Heart left ventricle (tissue), 16 donors: ENCODE measurements around the gene TEX2. TPM values are rescaled to one million over a fixed set of nuclear protein-coding genes. Genes with fewer than 3 reads are reported as not detected.
"Not testable (repeated sequence)": the region's sequence is repeated elsewhere in the genome, so short reads cannot be mapped to it uniquely, and the experiment has no call there.

ENCODE experiments used
- ATAC-seq, 4 donors: fragments of 200-7000 bp; cut with Tn5 transposase; one replicate each; pipeline ENCODE4 v1.9.1; 2020 to 2022; ENCODE audit warnings: moderate library complexity in 4 of 4, mild to moderate bottlenecking in 3 of 4, moderate number of reproducible peaks in 1 of 4
- DNase-seq, 5 donors: peaks; one replicate each; pipeline ENCODE4 v3.0.0-alpha.2; 2020
- H3K27ac ChIP-seq, 12 donors: fragments of 200-600 bp; sonication (generic) in 4 of 12; one replicate each; pipeline versions ENCODE4 v1.5.0 to v1.8.0; 2016 to 2022; ENCODE audit warnings: mild to moderate bottlenecking in 2 of 12
- H3K27me3 ChIP-seq, 9 donors: fragments of 200-600 bp; sonication (generic) in 2 of 9; one replicate each; pipeline versions ENCODE4 v1.5.1 to v1.8.0; 2016 to 2022; ENCODE audit warnings: mild to moderate bottlenecking in 3 of 9
- H3K36me3 ChIP-seq, 9 donors: fragments of 200-600 bp; sonication (generic) in 2 of 9; one replicate each; pipeline versions ENCODE4 v1.5.0 to v1.8.0; 2018 to 2022; ENCODE audit warnings: mild to moderate bottlenecking in 2 of 9
- H3K4me1 ChIP-seq, 12 donors: fragments of 200-600 bp; sonication (generic) in 4 of 12; one replicate each; pipeline versions ENCODE4 v1.5.0 to v1.8.0; 2016 to 2022; ENCODE audit warnings: mild to moderate bottlenecking in 3 of 12
- H3K4me3 ChIP-seq, 12 donors: fragments of 200-600 bp; sonication (generic) in 4 of 12; one replicate each; pipeline versions ENCODE4 v1.5.0 to v1.8.0; 2017 to 2022; ENCODE audit warnings: mild to moderate bottlenecking in 9 of 12, moderate library complexity in 4 of 12
- H3K9me3 ChIP-seq, 12 donors: fragments of 200-600 bp; sonication (generic) in 4 of 12; one replicate each; pipeline versions ENCODE4 v1.5.0 to v1.8.0; 2016 to 2022; ENCODE audit warnings: mild to moderate bottlenecking in 1 of 12
- POLR2A ChIP-seq, 2 donors: fragments of 450-650 bp; IDR thresholded peaks; one replicate each; pipeline ENCODE4 v1.6.1; 2017; ENCODE audit warnings: antibody characterized with exemption in 2 of 2, mild to moderate bottlenecking in 2 of 2, moderate library complexity in 2 of 2
- WGBS, 4 donors: extraction: QIAGEN DNeasy Blood & Tissue Kit in 2 of 4; methylation state at CpG; one replicate each; pipeline versions ENCODE4 v1.1.5 to v1.1.7; 2013 to 2018; 5-methylcytosine and 5-hydroxymethylcytosine counted together
- intact Hi-C, 10 donors: fragments of 100-400 bp; cut with DNase I; formaldehyde crosslinking; loops; one replicate each; pipeline versions ENCODE4 v1.11.1 to v1.14.2; 2022
- polyA plus RNA-seq, 2 donors: library from polyadenylated mRNA; stranded (reverse); fragments of 200-250 nt; gene quantifications; one replicate each; pipeline ENCODE4 v1.2.3, GENCODE V29; 2013
- total RNA-seq, 9 donors: library from RNA; depleted of rRNA in 2 of 9; stranded (reverse); fragments of >200 nt in 2 of 9; fragmentation: NEBNext Ultra II Directional in 3 of 9; extraction: Animal tissue kit (Norgen Biotek cat#: 25700) in 3 of 9; gene quantifications; one replicate each; pipeline versions ENCODE4 v1.1.0 to v1.2.4, GENCODE V29; 2016 to 2023
- TF ChIP-seq, protein P1 (sequence below), 12 donors: fragments of 200-600 bp; sonication (generic) in 4 of 12; IDR thresholded peaks; one replicate each; pipeline versions ENCODE4 v1.5.0 to v1.8.0; 2018 to 2022; ENCODE audit warnings: antibody characterized with exemption in 12 of 12, mild to moderate bottlenecking in 5 of 12
- donor health status: ischemic (EF 13 %, LVEDD 7.1; RV severe dilation, severe dysfunction).
- donor health status: healthy with polysubstance abuse.
- donor health status: DM: no; HTN: yes; CAD: no.
- donor health status: DM: no; HTN: no; CAD: no.
- donor health status: ischemic (EF 25% LVEDD 6.9; RV normal size, moderate dysfunction).
- donor health status: ischemic (EF 25% LVEDD 5.7; RV mildly dilated, moderate dysfunction).
- donor health status: healthy.
- donor health status: DM: yes; HTN: yes; CAD: no.
- donor health status: ischemic (EF 35%, LVEDD 5.7; RV mildly dilated, moderate dysfunction).
- donor health status: nonischemic (EF 11% LVEDD 7.7; RV severe dilation, severe dysfunction).
- donor health status: DM: yes; HTN: yes; CAD: no.
- donor health status: PGD.
- donor health status: ischemic (EF 29% LVEDD 5.4; RV normal size, mild dysfunction).
- donor health status: nonischemic (EF 23%, LVEDD 6.1; RV moderate dilation, normal function).

Gene TEX2
- total and polyA plus RNA-seq, 11 donors, result 16.8 to 55.8 (median 50.5) TPM

- 54 to 69% (median 57%) methylated on average over 3 of the region's 3 CpGs for WGBS, 4 donors
- Histone ChIP-seq H3K9me3 (no peaks in the 10 kb centered on the region), H3K4me3 (no peak overlapping the region), H3K27ac (peak overlapping the region in 3 of 12 donors; percentile 54 to 75 (median 64)), H3K4me1 (peaks cover 0 to 51% (median 28%) of the 10 kb centered on the region in 12 donors), H3K36me3 (peaks cover 0 to 57% (median 30%) of the 10 kb centered on the region in 9 donors), H3K27me3 (no peaks in the 10 kb centered on the region)
- no peak for TF ChIP-seq POLR2A (IDR thresholded peaks at IDR 0.05)
- TF ChIP-seq, protein P1, sequence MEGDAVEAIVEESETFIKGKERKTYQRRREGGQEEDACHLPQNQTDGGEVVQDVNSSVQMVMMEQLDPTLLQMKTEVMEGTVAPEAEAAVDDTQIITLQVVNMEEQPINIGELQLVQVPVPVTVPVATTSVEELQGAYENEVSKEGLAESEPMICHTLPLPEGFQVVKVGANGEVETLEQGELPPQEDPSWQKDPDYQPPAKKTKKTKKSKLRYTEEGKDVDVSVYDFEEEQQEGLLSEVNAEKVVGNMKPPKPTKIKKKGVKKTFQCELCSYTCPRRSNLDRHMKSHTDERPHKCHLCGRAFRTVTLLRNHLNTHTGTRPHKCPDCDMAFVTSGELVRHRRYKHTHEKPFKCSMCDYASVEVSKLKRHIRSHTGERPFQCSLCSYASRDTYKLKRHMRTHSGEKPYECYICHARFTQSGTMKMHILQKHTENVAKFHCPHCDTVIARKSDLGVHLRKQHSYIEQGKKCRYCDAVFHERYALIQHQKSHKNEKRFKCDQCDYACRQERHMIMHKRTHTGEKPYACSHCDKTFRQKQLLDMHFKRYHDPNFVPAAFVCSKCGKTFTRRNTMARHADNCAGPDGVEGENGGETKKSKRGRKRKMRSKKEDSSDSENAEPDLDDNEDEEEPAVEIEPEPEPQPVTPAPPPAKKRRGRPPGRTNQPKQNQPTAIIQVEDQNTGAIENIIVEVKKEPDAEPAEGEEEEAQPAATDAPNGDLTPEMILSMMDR (IDR thresholded peaks at IDR 0.05), result peak in 8 of 12 donors; percentile 5 to 39 (median 19)
- ATAC-seq (peak in 1 of 4 donors; percentile 56), DNase-seq (no peak)
- intact Hi-C loops, result no loop called here
Observed at GRCh38 chr17:64172510-64172909, 90.5 kb downstream of the TEX2 start.

- ATAC-seq (peak in 3 of 4 donors; percentile 6 to 87 (median 34)), DNase-seq (peak in 2 of 5 donors; percentile 43 to 49)
- H3K36me3 ChIP-seq, result peaks cover 0 to 68% (median 22%) of the 10 kb centered on the region in 9 donors
- intact Hi-C loops, result no loop called here
- no peaks in the 10 kb centered on the region for H3K9me3 ChIP-seq
- H3K27ac ChIP-seq, result peak overlapping the region in 8 of 12 donors; percentile 38 to 80 (median 61)
- no peaks in the 10 kb centered on the region for H3K27me3 ChIP-seq
- H3K4me3 ChIP-seq, result no peak overlapping the region
- WGBS, 4 donors, result 68 to 74% (median 70%) methylated on average over 8 of the region's 8 CpGs
- H3K4me1 ChIP-seq, result peaks cover 0 to 36% (median 17%) of the 10 kb centered on the region in 12 donors
- TF ChIP-seq, protein P1 (IDR thresholded peaks at IDR 0.05), result no peak
- TF ChIP-seq POLR2A (IDR thresholded peaks at IDR 0.05), result no peak
Observed at GRCh38 chr17:64171041-64171440, 92.0 kb downstream of the TEX2 start.

- Histone ChIP-seq H3K27ac (peak overlapping the region in 5 of 12 donors; percentile 59 to 80 (median 75)), H3K4me1 (peaks cover 0 to 29% (median 12%) of the 10 kb centered on the region in 12 donors), H3K9me3 (no peaks in the 10 kb centered on the region), H3K36me3 (peaks cover 0 to 68% (median 27%) of the 10 kb centered on the region in 9 donors), H3K4me3 (no peak overlapping the region), H3K27me3 (no peaks in the 10 kb centered on the region)
- no peak for ATAC-seq
- DNase-seq, result no peak
- intact Hi-C loops, result no loop called here
- WGBS, 4 donors, result 81 to 96% (median 93%) methylated on average over 4 of the region's 4 CpGs
- TF ChIP-seq, protein P1 (IDR thresholded peaks at IDR 0.05), result no peak
- no peak for TF ChIP-seq POLR2A (IDR thresholded peaks at IDR 0.05)
Observed at GRCh38 chr17:64170286-64170685, 92.8 kb downstream of the TEX2 start.

DNA sequence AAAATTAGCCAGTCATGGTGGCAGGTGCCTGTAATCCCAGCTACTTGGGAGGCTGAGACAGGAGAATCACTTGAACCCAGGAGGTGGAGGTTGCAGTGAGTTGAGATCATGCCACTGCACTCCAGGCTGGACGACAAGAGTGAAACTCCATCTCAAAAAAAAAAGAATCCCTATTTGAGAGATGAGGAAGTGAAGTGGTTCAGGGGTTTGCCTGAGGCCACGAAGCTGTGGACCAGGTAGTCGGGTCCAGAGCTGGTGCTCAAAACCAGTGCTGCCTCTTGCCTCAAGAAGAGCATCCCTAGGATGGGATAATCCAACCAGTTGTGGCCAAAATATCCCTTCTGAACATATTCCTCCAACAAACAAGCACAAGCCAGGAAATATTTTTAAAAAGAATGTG lies 95.4 kb downstream of the TEX2 start:
- ATAC-seq, H3K4me3 ChIP-seq, H3K9me3 ChIP-seq, H3K27me3 ChIP-seq, H3K27ac ChIP-seq, DNase-seq, intact Hi-C loops: not testable (repeated sequence)
- WGBS, 4 donors, result 90 to 97% (median 95%) methylated on average over 3 of the region's 3 CpGs
- peaks cover 0 to 28% (median 7%) of the 10 kb centered on the region in 12 donors for H3K4me1 ChIP-seq
- peaks cover 0 to 62% (median 34%) of the 10 kb centered on the region in 9 donors for H3K36me3 ChIP-seq

- TF ChIP-seq, protein P1 (IDR thresholded peaks at IDR 0.05), result no peak
- TF ChIP-seq POLR2A (IDR thresholded peaks at IDR 0.05), result no peak
- H3K27ac ChIP-seq, result no peak overlapping the region
- no peaks in the 10 kb centered on the region for H3K9me3 ChIP-seq
- 87 to 97% (median 94%) methylated on average over 3 of the region's 3 CpGs for WGBS, 4 donors
- ATAC-seq, result no peak
- no peaks in the 10 kb centered on the region for H3K27me3 ChIP-seq
- peaks cover 0 to 35% (median 7%) of the 10 kb centered on the region in 12 donors for H3K4me1 ChIP-seq
- no peak overlapping the region for H3K4me3 ChIP-seq
- no peak for DNase-seq
- peaks cover 0 to 68% (median 34%) of the 10 kb centered on the region in 9 donors for H3K36me3 ChIP-seq
- intact Hi-C loops, result no loop called here
Observed at GRCh38 chr17:64166876-64167275, 96.2 kb downstream of the TEX2 start.
